A549 (cell line): ENCODE measurements around the gene KIF7. TPM values are rescaled to one million over a fixed set of nuclear protein-coding genes. Genes with fewer than 3 reads are reported as not detected.

ENCODE experiments used
- ATAC-seq, 2 experiments: fragments of 200-7000 bp in 1 of 2; fragments of >200 bp in 1 of 2; cut with Nextera tagmentation in 1 of 2; cut with Tn5 transposase in 1 of 2; 3 replicates each; pipeline versions ENCODE4 v1.8.0 to v1.9.1; 2018 to 2020; ENCODE audit warnings: mild to moderate bottlenecking in 1 of 2, moderate library complexity in 1 of 2
- CTCF ChIA-PET: fragments of 300-600 bp; sonication (Branson Sonifier 250); formaldehyde crosslinking; extraction: SDS; loops from one replicate; lab custom pipeline; 2021; ENCODE audit warnings: antibody characterized with exemption, inconsistent platforms; lab: Yijun Ruan, JAX
- POLR2A ChIA-PET: fragments of 350-600 bp; formaldehyde crosslinking; extraction: SDS; loops from one replicate; lab custom pipeline; 2021; ENCODE audit warnings: antibody characterized with exemption, inconsistent platforms; lab: Yijun Ruan, JAX
- DNase-seq, 2 experiments: peaks; one replicate each; pipeline versions ENCODE4 v3.0.0 to v3.0.0-alpha.2; 2011 to 2016; ENCODE audit warnings: low read depth in 1 of 2, low spot score in 1 of 2
- FAIRE-seq: peaks from 2 replicates; lab custom pipeline; 2011; peaks lifted over from hg19 to GRCh38; lab: Jason Lieb, UNC
- H3K27ac ChIP-seq, 2 experiments: fragments of >200 bp; sonication (Bioruptor Twin); formaldehyde crosslinking; 3 replicates each; pipeline ENCODE4 v1.5.1; 2016 to 2017
- H3K4me1 ChIP-seq: fragments of >200 bp; sonication (Bioruptor Twin); formaldehyde crosslinking; 3 replicates; pipeline ENCODE4 v1.6.1; 2016
- H3K4me2 ChIP-seq: fragments of >200 bp; sonication (Bioruptor Twin); formaldehyde crosslinking; 3 replicates; pipeline ENCODE4 v1.6.1; 2016
- H3K4me3 ChIP-seq: fragments of >200 bp; sonication (Bioruptor Twin); formaldehyde crosslinking; 3 replicates; pipeline ENCODE4 v1.5.1; 2016
- H3K9me3 ChIP-seq: fragments of >200 bp; sonication (Bioruptor Twin); formaldehyde crosslinking; 3 replicates; pipeline ENCODE4 v1.6.1; 2016
- BCL3 ChIP-seq: fragments of >200 bp; sonication (Bioruptor Twin); formaldehyde crosslinking; IDR thresholded peaks from 3 replicates; pipeline ENCODE4 v1.6.1; 2016
- CHD2 ChIP-seq: fragments of 150-350 bp; IDR thresholded peaks from 2 replicates; pipeline ENCODE4 v1.6.1; 2014; ENCODE audit warnings: low read length; ENCODE audit not compliant: partially characterized antibody
- EHMT2 ChIP-seq: fragments of 200-600 bp; sonication (generic); IDR thresholded peaks from 2 replicates; pipeline ENCODE4 v1.6.1; 2016; ENCODE audit warnings: antibody characterized with exemption, low read depth, mild to moderate bottlenecking, moderate library complexity
- EP300 ChIP-seq, 2 experiments: fragments of >200 bp; sonication (Bioruptor Twin); formaldehyde crosslinking; IDR thresholded peaks; 2 replicates in 1 of 2; 3 replicates in 1 of 2; pipeline ENCODE4 v1.6.1; 2016 to 2017
- ESRRA ChIP-seq: fragments of 150-350 bp; IDR thresholded peaks from 2 replicates; pipeline ENCODE4 v1.6.1; 2014; ENCODE audit warnings: mild to moderate bottlenecking, low read length, borderline replicate concordance
- FOSL2 ChIP-seq, 2 experiments: fragments of 450-650 bp in 1 of 2; fragments of >200 bp in 1 of 2; sonication (Bioruptor Twin) in 1 of 2; formaldehyde crosslinking; IDR thresholded peaks; 2 replicates each; pipeline versions ENCODE4 v1.5.0 to v1.6.1; 2016 to 2020; ENCODE audit warnings: mild to moderate bottlenecking in 1 of 2, moderate library complexity in 1 of 2
- FOXS1 ChIP-seq: fragments of 250-450 bp; sonication (Bioruptor Pico); IDR thresholded peaks from 2 replicates; pipeline ENCODE4 v1.5.0; 2020; ENCODE audit warnings: mild to moderate bottlenecking, moderate library complexity
- GATA3 ChIP-seq: IDR thresholded peaks from 2 replicates; pipeline ENCODE4 v1.6.1; 2012; ENCODE audit warnings: borderline replicate concordance
- HEYL ChIP-seq: fragments of 250-450 bp; sonication (Bioruptor Pico); IDR thresholded peaks from 2 replicates; pipeline ENCODE4 v1.8.0; 2021; ENCODE audit warnings: mild to moderate bottlenecking, moderate library complexity
- HOXB5 ChIP-seq: fragments of 250-450 bp; sonication (Bioruptor Pico); IDR thresholded peaks from 2 replicates; pipeline ENCODE4 v1.5.0; 2020; ENCODE audit warnings: mild to moderate bottlenecking, moderate library complexity
- JUN ChIP-seq, 2 experiments: fragments of >200 bp; sonication (Bioruptor Twin); formaldehyde crosslinking; IDR thresholded peaks; 2 replicates in 1 of 2; 3 replicates in 1 of 2; pipeline ENCODE4 v1.6.1; 2016 to 2017
- MAZ ChIP-seq: fragments of 150-350 bp; IDR thresholded peaks from 2 replicates; pipeline ENCODE4 v1.6.1; 2014; ENCODE audit warnings: antibody characterized with exemption, low read depth, low read length, borderline replicate concordance
- POLR2A ChIP-seq: IDR thresholded peaks from 2 replicates; pipeline ENCODE4 v1.6.1; 2012; ENCODE audit warnings: mild to moderate bottlenecking, low read length
- RNF2 ChIP-seq: fragments of 200-600 bp; sonication (generic); IDR thresholded peaks from 2 replicates; pipeline ENCODE4 v1.6.1; 2016; ENCODE audit warnings: low read depth, mild to moderate bottlenecking, antibody characterized with exemption, moderate library complexity, borderline replicate concordance
- SREBF2 ChIP-seq: fragments of 450-650 bp; IDR thresholded peaks from 2 replicates; pipeline ENCODE4 v1.6.1; 2014; ENCODE audit warnings: mild to moderate bottlenecking, moderate library complexity
- WGBS: methylation state at CpG from one replicate; pipeline ENCODE4 v1.1.6; 2017; ENCODE audit errors: missing lambda C conversion rate; 5-methylcytosine and 5-hydroxymethylcytosine counted together
- polyA plus RNA-seq, 4 experiments: library from polyadenylated mRNA; depleted of rRNA in 3 of 4; stranded (reverse); fragments of >200 nt; fragmentation: RNase III in 1 of 4; extraction: RNeasy Plus Mini Kit Qiagen cat#74134 plus additional on column Dnase treatment in 1 of 4; gene quantifications; 2 replicates in 3 of 4; 3 replicates in 1 of 4; pipeline ENCODE4 v1.2.3, GENCODE V29; 2011 to 2017
- TF ChIP-seq, protein P1 (sequence below): fragments of >200 bp; sonication (Bioruptor Twin); formaldehyde crosslinking; IDR thresholded peaks from 2 replicates; pipeline ENCODE4 v1.6.1; 2016
- TF ChIP-seq, protein P2 (sequence below): fragments of 150-350 bp; IDR thresholded peaks from 2 replicates; pipeline ENCODE4 v1.6.1; 2014; ENCODE audit warnings: low read depth, mild to moderate bottlenecking, low read length

The KIF7 gene
- polyA plus RNA-seq, 2 of the 4 experiments (the other 2 are of a cell fraction), result 2.2 to 4.1 TPM

- TF ChIP-seq EHMT2 (no peak), EP300 (IDR thresholded peaks at IDR 0.05) (no peak), HOXB5 (CRISPR knock-in tag) (no peak), BCL3 (no peak), JUN (IDR thresholded peaks at IDR 0.05) (no peak), MAZ (no peak), FOXS1 (no peak), FOSL2 (IDR thresholded peaks at IDR 0.05) (no peak), FOSL2 (CRISPR knock-in tag; IDR thresholded peaks at IDR 0.05) (no peak)
- TF ChIP-seq, protein P1, sequence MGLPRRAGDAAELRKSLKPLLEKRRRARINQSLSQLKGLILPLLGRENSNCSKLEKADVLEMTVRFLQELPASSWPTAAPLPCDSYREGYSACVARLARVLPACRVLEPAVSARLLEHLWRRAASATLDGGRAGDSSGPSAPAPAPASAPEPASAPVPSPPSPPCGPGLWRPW, result no peak
- TF ChIP-seq, protein P2, sequence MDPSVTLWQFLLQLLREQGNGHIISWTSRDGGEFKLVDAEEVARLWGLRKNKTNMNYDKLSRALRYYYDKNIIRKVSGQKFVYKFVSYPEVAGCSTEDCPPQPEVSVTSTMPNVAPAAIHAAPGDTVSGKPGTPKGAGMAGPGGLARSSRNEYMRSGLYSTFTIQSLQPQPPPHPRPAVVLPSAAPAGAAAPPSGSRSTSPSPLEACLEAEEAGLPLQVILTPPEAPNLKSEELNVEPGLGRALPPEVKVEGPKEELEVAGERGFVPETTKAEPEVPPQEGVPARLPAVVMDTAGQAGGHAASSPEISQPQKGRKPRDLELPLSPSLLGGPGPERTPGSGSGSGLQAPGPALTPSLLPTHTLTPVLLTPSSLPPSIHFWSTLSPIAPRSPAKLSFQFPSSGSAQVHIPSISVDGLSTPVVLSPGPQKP, result no peak
- H3K9me3 ChIP-seq, result peaks cover 10% of the 10 kb centered on the region; the same call in 1 of the 3 replicates
- POLR2A ChIA-PET, result no interaction called here
- no peak overlapping the region for H3K4me3 ChIP-seq
- H3K4me2 ChIP-seq, result no peak overlapping the region
- no peak overlapping the region for H3K27ac ChIP-seq
- CTCF ChIA-PET, result interaction anchor here (0.8 to 5.8 kb wide), 5 partner anchors 9 to 150 kb away, joined by 3 to 27 read pairs (median 4); no protein-coding TSS in a partner anchor
- ATAC-seq (no peak), DNase-seq (no peak), FAIRE-seq (no peak)
- H3K4me1 ChIP-seq, result peaks cover 10% of the 10 kb centered on the region
- WGBS, result 95% methylated on average over 2 of the region's 2 CpGs
Measured at GRCh38 chr15:89611317-89611716, 44.0 kb downstream of the KIF7 start.

DNA sequence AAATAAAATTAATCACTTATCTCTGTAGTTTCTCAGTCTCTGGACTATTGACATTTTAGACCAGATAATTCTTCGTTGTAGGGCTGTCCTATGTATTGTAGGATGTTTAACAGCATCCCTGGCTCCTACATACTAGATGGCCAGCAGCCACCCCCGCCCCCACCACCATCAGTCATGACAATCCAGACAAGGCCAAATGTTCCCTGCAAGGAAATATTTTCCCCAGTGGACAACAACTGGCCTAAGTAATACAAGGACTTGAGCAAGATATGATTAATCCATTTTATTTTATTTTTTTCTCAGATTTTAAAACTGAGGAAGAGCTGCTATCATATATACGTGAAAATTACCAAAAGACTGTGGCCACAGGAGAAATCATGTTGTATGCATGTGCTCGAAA, 56.2 kb downstream of the KIF7 start:
- H3K27ac ChIP-seq, result no peak overlapping the region
- H3K4me1 ChIP-seq, result no peaks in the 10 kb centered on the region
- FAIRE-seq (no peak), DNase-seq (no peak)
- H3K4me2 ChIP-seq, result no peak overlapping the region
- 94% methylated on average over 4 of the region's 4 CpGs for WGBS
- TF ChIP-seq POLR2A (no peak), FOSL2 (IDR thresholded peaks at IDR 0.05) (no peak), FOSL2 (CRISPR knock-in tag; IDR thresholded peaks at IDR 0.05) (no peak), MAZ (no peak), HEYL (no peak), CHD2 (no peak), ESRRA (no peak), GATA3 (no peak), EP300 (IDR thresholded peaks at IDR 0.05) (no peak), RNF2 (no peak)
- TF ChIP-seq, all 56 proteins: peak for 0
- ChIA-PET CTCF (interaction anchor here (0.6 to 1.4 kb wide), 2 partner anchors 14 to 102 kb away, joined by 3 read pairs; no protein-coding TSS in a partner anchor), POLR2A (no interaction called here)
- Histone ChIP-seq H3K9me3 (no peaks in the 10 kb centered on the region), H3K4me3 (no peak overlapping the region)
- no peak for ATAC-seq

- ATAC-seq (no peak), DNase-seq (no peak)
- Histone ChIP-seq H3K4me3 (no peak overlapping the region), H3K4me2 (no peak overlapping the region), H3K9me3 (no peaks in the 10 kb centered on the region)
- TF ChIP-seq ESRRA (no peak), RNF2 (no peak), SREBF2 (no peak), BCL3 (no peak), JUN (IDR thresholded peaks at IDR 0.05) (no peak)
- TF ChIP-seq, protein P1, result no peak
- TF ChIP-seq, all 56 proteins: peak for 0
- FAIRE-seq, result no peak
- WGBS, result 92% methylated on average over 4 of the region's 4 CpGs
- H3K4me1 ChIP-seq, result no peaks in the 10 kb centered on the region
- POLR2A ChIA-PET, result no interaction called here
- no peak overlapping the region for H3K27ac ChIP-seq
- CTCF ChIA-PET, result interaction anchor here (1.0 to 2.5 kb wide), 7 partner anchors 10 to 287 kb away, joined by 3 to 11 read pairs (median 5); partner anchors contain the start of genes RHCG and TICRR
Measured at GRCh38 chr15:89593018-89593417, 62.2 kb downstream of the KIF7 start.
